Neural cell (in vitro differentiated cells): ENCODE results near the gene CTDSP2. TPM values are rescaled to one million over a fixed set of nuclear protein-coding genes. Genes with fewer than 3 reads are reported as not detected.

Source experiments
- H2AFZ ChIP-seq: fragments of 200-600, 300-800 bp; sonication (generic), shearing (Covaris generic); 2 replicates; pipeline ENCODE4 v1.6.0; 2014; ENCODE audit warnings: low read depth, mild to moderate bottlenecking, antibody characterized with exemption, low read length, moderate library complexity
- H3F3A ChIP-seq: fragments of 200-600 bp; shearing (Covaris generic); 2 replicates; pipeline ENCODE4 v1.6.1; 2016; ENCODE audit warnings: mild to moderate bottlenecking, moderate library complexity, mixed read lengths, antibody characterized with exemption, low read length; ENCODE audit not compliant: insufficient read depth, poor library complexity, severe bottlenecking
- H3K27ac ChIP-seq: fragments of 200-600, 300-800 bp; sonication (generic), shearing (Covaris generic); 2 replicates; pipeline ENCODE4 v1.5.1; 2014; ENCODE audit warnings: mild to moderate bottlenecking, low read length, moderate library complexity
- H3K27me3 ChIP-seq: fragments of 300-800, 200-600 bp; sonication (generic), shearing (Covaris generic); 2 replicates; pipeline ENCODE4 v1.6.0; 2014; ENCODE audit warnings: mild to moderate bottlenecking, low read depth, low read length, moderate library complexity; ENCODE audit not compliant: insufficient read depth
- H3K36me3 ChIP-seq: fragments of 300-800, 200-600 bp; sonication (generic), shearing (Covaris generic); 2 replicates; pipeline ENCODE4 v1.5.1; 2014; ENCODE audit warnings: mild to moderate bottlenecking, antibody characterized with exemption, low read length, moderate library complexity; ENCODE audit not compliant: insufficient read depth
- H3K4me2 ChIP-seq: fragments of 300-800, 200-600 bp; sonication (generic), shearing (Covaris generic); 2 replicates; pipeline ENCODE4 v1.6.0; 2014; ENCODE audit warnings: mild to moderate bottlenecking, low read length
- H3K4me3 ChIP-seq: fragments of 300-800, 200-600 bp; sonication (generic), shearing (Covaris generic); 2 replicates; pipeline ENCODE4 v1.5.1; 2014; ENCODE audit warnings: mild to moderate bottlenecking, low read length, moderate library complexity
- H3K79me2 ChIP-seq: fragments of 200-600 bp; shearing (Covaris generic); replicated peaks from 2 replicates; pipeline ENCODE4 v1.6.0; 2014; ENCODE audit warnings: mild to moderate bottlenecking, low read length, moderate library complexity; ENCODE audit not compliant: insufficient read depth
- H3K9ac ChIP-seq: fragments of 300-800, 200-600 bp; sonication (generic), shearing (Covaris generic); 2 replicates; pipeline ENCODE4 v1.6.1; 2016; ENCODE audit warnings: mild to moderate bottlenecking, low read length, mixed read lengths
- H3K9me2 ChIP-seq: fragments of 200-600 bp; shearing (Covaris generic); 2 replicates; pipeline ENCODE4 v1.6.1; 2016; ENCODE audit warnings: mild to moderate bottlenecking, low read length, mixed read lengths; ENCODE audit not compliant: insufficient read depth
- H3K9me3 ChIP-seq: fragments of 200-600, 300-800 bp; sonication (generic), shearing (Covaris generic); 2 replicates; pipeline ENCODE4 v1.6.1; 2016; ENCODE audit warnings: mild to moderate bottlenecking, mixed run types, low read length, moderate library complexity, mixed read lengths
- H4K20me1 ChIP-seq: fragments of 200-600 bp; shearing (Covaris generic); 2 replicates; pipeline ENCODE4 v1.6.1; 2016; ENCODE audit warnings: mild to moderate bottlenecking, mixed run types; ENCODE audit not compliant: insufficient read depth
- CTCF ChIP-seq: fragments of 450-650 bp; IDR thresholded peaks from 2 replicates; pipeline ENCODE4 v1.5.1; 2014; ENCODE audit warnings: antibody characterized with exemption, mild to moderate bottlenecking, moderate library complexity; ENCODE audit not compliant: poor library complexity, severe bottlenecking
- EP300 ChIP-seq: fragments of 450-650 bp; conservative IDR thresholded peaks from 2 replicates; pipeline ENCODE4 v1.6.1; 2014; ENCODE audit warnings: antibody characterized with exemption, mild to moderate bottlenecking, moderate library complexity; ENCODE audit not compliant: poor library complexity, severe bottlenecking
- EZH2 ChIP-seq: fragments of 200-600, 300-800 bp; shearing (Covaris generic), sonication (generic); IDR thresholded peaks from 2 replicates; pipeline ENCODE4 v1.6.1; 2014; ENCODE audit warnings: antibody characterized with exemption, low read length, borderline replicate concordance, mild to moderate bottlenecking; ENCODE audit not compliant: insufficient read depth, poor library complexity, severe bottlenecking
- MXI1 ChIP-seq: fragments of 450-650 bp; conservative IDR thresholded peaks from 2 replicates; pipeline ENCODE4 v1.6.1; 2014; ENCODE audit warnings: antibody characterized with exemption, mild to moderate bottlenecking; ENCODE audit not compliant: poor library complexity, severe bottlenecking
- POLR2AphosphoS5 ChIP-seq: IDR thresholded peaks from 2 replicates; pipeline ENCODE4 v1.6.1; 2012
- RAD21 ChIP-seq: fragments of 450-650 bp; conservative IDR thresholded peaks from 2 replicates; pipeline ENCODE4 v1.6.1; 2014; ENCODE audit warnings: antibody characterized with exemption, mild to moderate bottlenecking, moderate library complexity
- REST ChIP-seq: IDR thresholded peaks from 2 replicates; pipeline ENCODE4 v1.6.1; 2012; ENCODE audit warnings: borderline replicate concordance
- SMC3 ChIP-seq: fragments of 450-650 bp; conservative IDR thresholded peaks from 2 replicates; pipeline ENCODE4 v1.6.1; 2014; ENCODE audit warnings: antibody characterized with exemption, mild to moderate bottlenecking, moderate library complexity; ENCODE audit not compliant: poor library complexity
- TAF1 ChIP-seq: IDR thresholded peaks from 2 replicates; pipeline ENCODE4 v1.6.1; 2012; ENCODE audit warnings: low read depth
- polyA plus RNA-seq: library from polyadenylated mRNA; depleted of rRNA; stranded (reverse); fragments of >200 nt; gene quantifications from 2 replicates; pipeline ENCODE4 v1.2.3, GENCODE V29; 2014

Gene CTDSP2
- polyA plus RNA-seq, 1 donor from 2014 or later = 23.6 TPM

- no peak overlapping the region for H3K4me2 ChIP-seq
- H4K20me1 ChIP-seq = no peaks in the 10 kb centered on the region
- H3K4me3 ChIP-seq = no peak overlapping the region
- H3K9ac ChIP-seq = no peak overlapping the region
- no peaks in the 10 kb centered on the region for H3F3A ChIP-seq
- H3K9me2 ChIP-seq = no peaks in the 10 kb centered on the region
- H3K27me3 ChIP-seq = no peaks in the 10 kb centered on the region
- no peaks in the 10 kb centered on the region for H3K9me3 ChIP-seq
- TF ChIP-seq CTCF (no peak), SMC3 (no peak), TAF1 (no peak), EZH2 (no peak), RAD21 (no peak)
- no peak overlapping the region for H2AFZ ChIP-seq
- no peaks in the 10 kb centered on the region for H3K36me3 ChIP-seq
- H3K27ac ChIP-seq = no peak overlapping the region
- no peaks in the 10 kb centered on the region for H3K79me2 ChIP-seq
Measured at GRCh38 chr12:57890191-57891115, 43.9 kb upstream of the CTDSP2 start.

- H3K4me2 ChIP-seq = no peak overlapping the region
- no peaks in the 10 kb centered on the region for H3K27me3 ChIP-seq
- no peaks in the 10 kb centered on the region for H4K20me1 ChIP-seq
- no peaks in the 10 kb centered on the region for H3K9me3 ChIP-seq
- no peak overlapping the region for H3K4me3 ChIP-seq
- no peaks in the 10 kb centered on the region for H3K79me2 ChIP-seq
- no peak overlapping the region for H3K9ac ChIP-seq
- no peaks in the 10 kb centered on the region for H3F3A ChIP-seq
- H3K9me2 ChIP-seq = no peaks in the 10 kb centered on the region
- no peaks in the 10 kb centered on the region for H3K36me3 ChIP-seq
- no peak for TF ChIP-seq EZH2
- no peak for TF ChIP-seq RAD21
- no peak for TF ChIP-seq TAF1
- no peak for TF ChIP-seq EP300
- no peak for TF ChIP-seq REST
- no peak for TF ChIP-seq MXI1
- TF ChIP-seq CTCF = no peak
- TF ChIP-seq SMC3 = no peak
- no peak for TF ChIP-seq POLR2AphosphoS5
- H2AFZ ChIP-seq = no peak overlapping the region
- no peak overlapping the region for H3K27ac ChIP-seq
Measured at GRCh38 chr12:57889500-57889989, 43.0 kb upstream of the CTDSP2 start.
